GM18870 (cell line): ENCODE data around the gene SLC17A8.
"Not testable (repeated sequence)": the region's sequence is repeated elsewhere in the genome, so short reads cannot be mapped to it uniquely, and the experiment has no call there.

Experiments used
- ATAC-seq: cut with Tn5 transposase; IDR thresholded peaks from one replicate; pipeline ENCODE4 v1.9.1; 2021; ENCODE audit warnings: moderate library complexity; ENCODE audit not compliant: unreplicated experiment

SLC17A8 gene

DNA sequence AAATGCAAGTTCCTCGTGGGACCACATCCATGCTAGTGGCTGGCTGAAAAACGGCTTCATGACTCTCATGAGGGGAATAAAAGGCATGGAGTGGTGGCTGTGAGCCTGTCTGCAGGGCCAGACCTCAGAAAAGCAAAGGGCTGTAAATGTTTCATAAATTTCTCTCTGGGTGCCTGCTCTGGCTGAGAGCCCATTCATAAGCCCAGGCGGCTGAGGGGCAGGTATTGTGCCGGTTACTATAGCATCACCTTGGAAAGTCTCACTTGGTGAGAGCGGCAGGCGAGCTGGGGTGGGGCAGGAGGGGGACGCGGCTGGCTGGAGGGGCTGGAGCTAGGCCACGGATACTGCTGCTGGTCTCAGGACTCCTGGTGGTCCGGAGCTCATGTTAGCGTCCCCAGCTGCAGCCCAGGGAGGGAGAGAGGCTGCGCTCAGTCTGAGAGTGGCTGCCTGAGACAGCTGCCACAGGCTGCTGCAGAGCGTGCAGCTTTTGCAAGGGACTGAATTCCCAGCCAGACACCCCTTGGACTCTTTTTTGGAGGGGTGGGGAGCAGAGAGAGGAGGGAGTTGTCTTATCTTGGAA, at the start of gene SLC17A8:
Gene SLC17A8, plus strand, starts transcription at position 431 of the 580 bp plus-strand sequence. CDS start 318 bp downstream, outside the sequence.
- ATAC-seq = no peak

- ATAC-seq = not testable (repeated sequence)
These were observed 48.7 kb upstream of the SLC17A8 start for GRCh38 chr12:100308138-100308537.

DNA sequence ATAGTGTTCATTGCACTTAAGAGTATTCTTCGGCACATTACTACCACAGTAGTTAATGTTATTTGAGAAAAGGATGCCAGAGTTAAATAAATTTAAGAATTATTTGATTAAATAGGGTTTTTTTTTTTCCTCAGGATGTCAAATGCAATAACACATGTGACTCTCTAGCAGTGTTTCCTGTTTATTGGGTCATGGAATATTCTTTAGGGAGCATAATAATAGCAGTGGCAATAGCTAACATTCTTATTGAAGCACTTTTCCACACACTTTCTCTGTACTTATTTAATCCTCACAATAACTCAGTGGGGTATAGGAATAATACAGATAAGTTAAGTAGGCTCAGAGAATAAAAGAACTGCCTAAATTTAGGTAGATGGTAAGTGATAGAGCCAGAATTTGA, 45.6 kb upstream of the SLC17A8 start:
- no peak for ATAC-seq

- no peak for ATAC-seq
These were observed 39.5 kb upstream of the SLC17A8 start for GRCh38 chr12:100317371-100317770.

GRCh38 chr12:100324498-100324897, 32.4 kb upstream of the SLC17A8 start:
- no peak for ATAC-seq

GRCh38 chr12:100326208-100326607, 30.7 kb upstream of the SLC17A8 start:
- ATAC-seq = no peak

- peak; percentile 92 for ATAC-seq
These were observed 27.1 kb upstream of the SLC17A8 start for GRCh38 chr12:100329800-100330199.

DNA sequence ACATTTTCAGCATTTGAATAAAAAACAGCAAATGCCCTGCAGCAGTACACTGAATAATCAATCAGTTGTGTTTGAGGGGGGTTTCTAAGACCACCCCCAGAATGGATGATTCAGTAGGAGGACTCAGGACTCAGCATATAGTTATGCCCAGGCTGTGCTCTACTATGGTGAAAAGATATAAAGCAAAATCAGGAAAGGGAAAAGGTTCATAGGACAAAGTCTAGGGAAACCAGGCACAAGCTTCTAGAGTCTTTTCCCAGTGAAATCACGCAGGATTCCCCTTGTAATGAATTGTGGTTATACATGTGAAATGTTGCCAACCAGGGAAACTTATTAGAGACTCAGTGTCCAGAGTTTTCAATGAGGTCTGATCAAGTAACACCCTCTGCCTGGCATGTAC, 25.0 kb upstream of the SLC17A8 start:
- no peak for ATAC-seq

- ATAC-seq = no peak
These were observed 24.0 kb upstream of the SLC17A8 start for GRCh38 chr12:100332852-100333251.

GRCh38 chr12:100337299-100337698, 19.6 kb upstream of the SLC17A8 start:
- ATAC-seq = no peak

- ATAC-seq = no peak
These were observed 19.1 kb upstream of the SLC17A8 start for GRCh38 chr12:100337727-100338126.

DNA sequence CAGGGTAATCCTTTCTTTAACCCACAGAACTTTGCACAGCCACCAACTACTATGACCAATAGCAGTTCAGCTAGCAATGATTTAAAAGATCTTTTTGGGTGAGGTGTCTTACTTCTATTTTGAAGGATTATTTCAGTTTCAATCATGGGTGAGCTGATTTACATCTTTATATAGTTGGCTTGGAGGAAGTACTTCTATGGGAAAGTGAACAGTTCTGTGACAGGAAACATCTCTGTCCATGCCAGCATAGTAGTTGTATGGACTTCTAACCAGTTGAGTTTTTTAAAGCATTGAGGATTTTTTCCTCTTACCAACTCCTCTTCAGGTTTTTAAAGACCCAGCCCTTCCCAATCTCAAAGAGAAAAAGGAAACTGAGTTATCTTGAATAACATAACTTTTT, 17.8 kb upstream of the SLC17A8 start:
- ATAC-seq = no peak

DNA sequence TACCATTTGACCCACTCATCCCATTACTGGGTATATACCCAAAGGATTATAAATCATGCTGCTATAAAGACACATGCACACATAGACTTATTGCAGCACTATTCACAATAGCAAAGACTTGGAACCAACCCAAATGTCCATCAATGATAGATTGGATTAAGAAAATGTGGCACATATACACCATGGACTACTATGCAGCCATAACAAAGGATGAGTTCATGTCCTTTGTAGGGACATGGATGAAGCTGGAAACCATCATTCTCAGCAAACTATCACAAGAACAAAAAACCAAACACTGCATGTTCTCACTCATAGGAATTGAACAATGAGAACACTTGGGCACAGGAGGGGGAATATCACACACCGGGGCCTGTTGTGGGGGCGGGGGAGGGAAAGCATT, 14.0 kb upstream of the SLC17A8 start:
- not testable (repeated sequence) for ATAC-seq

- ATAC-seq = not testable (repeated sequence)
These were observed 12.5 kb upstream of the SLC17A8 start for GRCh38 chr12:100344351-100344750.

DNA sequence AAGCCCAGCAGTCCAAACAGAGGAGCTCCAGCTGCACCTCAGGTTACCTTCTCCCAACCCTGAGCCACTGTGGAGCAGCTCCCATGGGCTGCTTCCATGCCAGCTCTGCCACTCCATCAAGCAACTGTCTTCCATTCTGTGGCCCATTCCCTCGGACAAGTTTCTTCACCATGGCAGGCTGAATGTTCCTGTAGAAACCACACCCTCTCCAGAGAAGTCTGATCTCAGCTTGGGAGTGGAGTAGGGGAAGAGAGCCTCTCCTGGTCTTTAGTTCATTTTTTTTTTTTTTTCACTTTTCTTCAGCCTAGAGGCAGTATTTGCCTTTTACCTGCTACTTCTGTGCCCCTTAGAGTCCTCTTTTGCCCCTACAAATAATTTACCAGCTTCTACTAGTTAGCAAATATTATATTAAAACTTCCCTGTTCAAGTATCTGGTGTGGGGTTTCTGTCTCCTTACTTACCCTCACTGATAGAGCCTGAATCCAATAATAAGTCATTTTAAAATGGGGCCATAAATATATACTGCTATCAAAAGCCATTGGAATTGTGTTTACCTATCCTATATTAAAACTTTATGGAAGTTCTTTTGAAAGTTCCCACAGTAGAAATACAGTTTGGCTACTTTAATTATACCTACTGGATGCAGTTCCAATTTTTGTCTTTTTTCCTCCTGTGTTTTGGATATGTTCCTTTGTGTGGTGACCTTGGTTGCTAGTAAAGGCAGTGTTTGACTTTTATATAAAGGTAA, 11.7 kb upstream of the SLC17A8 start:
- ATAC-seq = no peak

- ATAC-seq = no peak
These were observed 10.2 kb upstream of the SLC17A8 start for GRCh38 chr12:100346660-100347059.

GRCh38 chr12:100348657-100349454, 8.0 kb upstream of the SLC17A8 start:
- ATAC-seq = no peak

DNA sequence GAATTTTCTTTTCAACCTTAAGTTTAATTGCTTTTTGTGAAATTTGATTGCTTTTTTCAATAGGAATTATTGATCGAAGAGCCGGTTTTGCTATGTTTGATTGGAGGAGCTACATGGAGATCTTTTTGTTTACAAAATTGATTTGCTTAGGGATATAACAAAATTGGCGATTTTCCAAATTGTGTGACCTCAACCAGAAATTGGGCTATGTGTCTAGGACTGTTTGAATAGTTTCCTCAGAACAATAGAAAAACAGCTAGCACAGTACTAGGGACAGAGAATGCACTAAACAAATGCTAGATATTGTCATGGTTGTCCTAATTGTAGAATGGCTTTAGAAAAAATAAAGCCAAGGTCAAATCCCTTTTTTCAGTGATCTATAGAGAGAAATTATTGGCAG, 2.4 kb downstream of the SLC17A8 start:
- no peak for ATAC-seq

DNA sequence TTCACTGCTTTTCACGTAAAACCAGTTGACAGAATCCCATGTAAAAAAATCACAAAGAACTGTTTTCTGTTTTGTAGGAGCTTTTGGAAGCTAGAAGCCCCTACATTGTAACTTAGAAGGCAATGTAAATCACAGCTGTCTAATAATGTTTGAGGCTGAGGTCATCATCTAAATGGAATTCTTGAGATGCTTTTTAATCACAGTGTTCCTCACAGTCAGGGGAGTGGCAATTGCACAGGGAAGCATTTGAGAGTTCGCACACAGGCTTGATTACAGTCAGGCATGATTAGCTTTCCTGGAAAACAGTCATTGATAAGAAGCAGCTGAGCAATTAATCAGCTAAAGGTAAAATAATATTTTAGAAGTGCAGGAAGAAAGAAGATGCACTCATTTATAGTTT, 2.9 kb downstream of the SLC17A8 start:
- ATAC-seq = no peak

GRCh38 chr12:100360450-100360849, 3.6 kb downstream of the SLC17A8 start:
- no peak for ATAC-seq

- no peak for ATAC-seq
These were observed 7.5 kb downstream of the SLC17A8 start for GRCh38 chr12:100364324-100364723.

GRCh38 chr12:100365411-100365810, 8.5 kb downstream of the SLC17A8 start:
- no peak for ATAC-seq
